ENCODE data around the gene GALNT2. TPM values are rescaled to one million over a fixed set of nuclear protein-coding genes. Genes with fewer than 3 reads are reported as not detected.

GALNT2 gene
- total and polyA plus RNA-seq, 2 experiments from 2014 or later = 17.8 to 48.3 TPM

DNA sequence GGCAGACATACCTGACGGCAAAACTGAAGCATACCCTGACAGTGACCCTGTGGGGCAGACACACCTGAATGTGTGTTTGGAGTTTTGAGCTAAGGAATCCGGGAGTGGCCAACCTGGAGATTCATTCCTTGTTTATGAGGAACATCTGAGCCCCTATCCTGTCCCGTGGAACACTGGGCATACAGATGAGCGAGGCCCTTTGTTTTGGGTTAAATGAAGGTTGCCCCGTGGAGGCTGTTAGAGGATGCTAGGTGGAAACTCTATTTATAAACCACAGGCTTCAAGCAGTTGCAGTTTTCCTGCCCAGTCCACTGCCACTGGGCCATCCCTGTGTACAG lies 18.1 kb downstream of the GALNT2 start:
- Mint-ChIP-seq H3K4me3 (no peak overlapping the region), H3K4me1 (peaks cover 34% of the 10 kb centered on the region), H3K27ac (no peak overlapping the region), H3K27me3 (ENCODE audit: insufficient read depth, low read depth, poor library complexity) (peaks cover 6% of the 10 kb centered on the region), H3K9me3 (peaks cover 18% of the 10 kb centered on the region), H3K36me3 (ENCODE audit: low read depth) (peaks cover 21% of the 10 kb centered on the region)
- peaks cover 16% of the 10 kb centered on the region for H3K4me1 ChIP-seq (ENCODE audit: insufficient read depth)
- no peak overlapping the region for H3K27ac ChIP-seq (ENCODE audit: low read depth)
- peaks cover 8% of the 10 kb centered on the region for H3F3A ChIP-seq (replicated peaks; ENCODE audit: low read depth)
- DNase-seq (ENCODE audit: low spot score) = no peak
- H3K9me2 ChIP-seq (ENCODE audit: insufficient read depth) = no peaks in the 10 kb centered on the region
- no peak overlapping the region for H3K4me2 ChIP-seq
- H3K27me3 ChIP-seq (ENCODE audit: insufficient read depth) = no peaks in the 10 kb centered on the region
- peaks cover 100% of the 10 kb centered on the region for H3K79me2 ChIP-seq (replicated peaks; ENCODE audit: insufficient read depth)
- ATAC-seq = no peak
- H3K4me3 ChIP-seq = no peak overlapping the region
- H2AFZ ChIP-seq = no peak overlapping the region
- TF ChIP-seq ZNF114 (CRISPR knock-in tag; IDR thresholded peaks at IDR 0.05) = no peak
- TF ChIP-seq, protein P1, sequence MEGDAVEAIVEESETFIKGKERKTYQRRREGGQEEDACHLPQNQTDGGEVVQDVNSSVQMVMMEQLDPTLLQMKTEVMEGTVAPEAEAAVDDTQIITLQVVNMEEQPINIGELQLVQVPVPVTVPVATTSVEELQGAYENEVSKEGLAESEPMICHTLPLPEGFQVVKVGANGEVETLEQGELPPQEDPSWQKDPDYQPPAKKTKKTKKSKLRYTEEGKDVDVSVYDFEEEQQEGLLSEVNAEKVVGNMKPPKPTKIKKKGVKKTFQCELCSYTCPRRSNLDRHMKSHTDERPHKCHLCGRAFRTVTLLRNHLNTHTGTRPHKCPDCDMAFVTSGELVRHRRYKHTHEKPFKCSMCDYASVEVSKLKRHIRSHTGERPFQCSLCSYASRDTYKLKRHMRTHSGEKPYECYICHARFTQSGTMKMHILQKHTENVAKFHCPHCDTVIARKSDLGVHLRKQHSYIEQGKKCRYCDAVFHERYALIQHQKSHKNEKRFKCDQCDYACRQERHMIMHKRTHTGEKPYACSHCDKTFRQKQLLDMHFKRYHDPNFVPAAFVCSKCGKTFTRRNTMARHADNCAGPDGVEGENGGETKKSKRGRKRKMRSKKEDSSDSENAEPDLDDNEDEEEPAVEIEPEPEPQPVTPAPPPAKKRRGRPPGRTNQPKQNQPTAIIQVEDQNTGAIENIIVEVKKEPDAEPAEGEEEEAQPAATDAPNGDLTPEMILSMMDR (conservative IDR thresholded peaks at IDR 0.05; ENCODE audit: low read depth in 2 of 2) = no peak
- TF ChIP-seq, protein P2, sequence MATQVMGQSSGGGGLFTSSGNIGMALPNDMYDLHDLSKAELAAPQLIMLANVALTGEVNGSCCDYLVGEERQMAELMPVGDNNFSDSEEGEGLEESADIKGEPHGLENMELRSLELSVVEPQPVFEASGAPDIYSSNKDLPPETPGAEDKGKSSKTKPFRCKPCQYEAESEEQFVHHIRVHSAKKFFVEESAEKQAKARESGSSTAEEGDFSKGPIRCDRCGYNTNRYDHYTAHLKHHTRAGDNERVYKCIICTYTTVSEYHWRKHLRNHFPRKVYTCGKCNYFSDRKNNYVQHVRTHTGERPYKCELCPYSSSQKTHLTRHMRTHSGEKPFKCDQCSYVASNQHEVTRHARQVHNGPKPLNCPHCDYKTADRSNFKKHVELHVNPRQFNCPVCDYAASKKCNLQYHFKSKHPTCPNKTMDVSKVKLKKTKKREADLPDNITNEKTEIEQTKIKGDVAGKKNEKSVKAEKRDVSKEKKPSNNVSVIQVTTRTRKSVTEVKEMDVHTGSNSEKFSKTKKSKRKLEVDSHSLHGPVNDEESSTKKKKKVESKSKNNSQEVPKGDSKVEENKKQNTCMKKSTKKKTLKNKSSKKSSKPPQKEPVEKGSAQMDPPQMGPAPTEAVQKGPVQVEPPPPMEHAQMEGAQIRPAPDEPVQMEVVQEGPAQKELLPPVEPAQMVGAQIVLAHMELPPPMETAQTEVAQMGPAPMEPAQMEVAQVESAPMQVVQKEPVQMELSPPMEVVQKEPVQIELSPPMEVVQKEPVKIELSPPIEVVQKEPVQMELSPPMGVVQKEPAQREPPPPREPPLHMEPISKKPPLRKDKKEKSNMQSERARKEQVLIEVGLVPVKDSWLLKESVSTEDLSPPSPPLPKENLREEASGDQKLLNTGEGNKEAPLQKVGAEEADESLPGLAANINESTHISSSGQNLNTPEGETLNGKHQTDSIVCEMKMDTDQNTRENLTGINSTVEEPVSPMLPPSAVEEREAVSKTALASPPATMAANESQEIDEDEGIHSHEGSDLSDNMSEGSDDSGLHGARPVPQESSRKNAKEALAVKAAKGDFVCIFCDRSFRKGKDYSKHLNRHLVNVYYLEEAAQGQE (IDR thresholded peaks at IDR 0.05; ENCODE audit: unreplicated experiment) = no peak
- TF ChIP-seq ZNF331 (CRISPR knock-in tag; IDR thresholded peaks at IDR 0.05; ENCODE audit: low read depth) = no peak
- TF ChIP-seq, protein P3, sequence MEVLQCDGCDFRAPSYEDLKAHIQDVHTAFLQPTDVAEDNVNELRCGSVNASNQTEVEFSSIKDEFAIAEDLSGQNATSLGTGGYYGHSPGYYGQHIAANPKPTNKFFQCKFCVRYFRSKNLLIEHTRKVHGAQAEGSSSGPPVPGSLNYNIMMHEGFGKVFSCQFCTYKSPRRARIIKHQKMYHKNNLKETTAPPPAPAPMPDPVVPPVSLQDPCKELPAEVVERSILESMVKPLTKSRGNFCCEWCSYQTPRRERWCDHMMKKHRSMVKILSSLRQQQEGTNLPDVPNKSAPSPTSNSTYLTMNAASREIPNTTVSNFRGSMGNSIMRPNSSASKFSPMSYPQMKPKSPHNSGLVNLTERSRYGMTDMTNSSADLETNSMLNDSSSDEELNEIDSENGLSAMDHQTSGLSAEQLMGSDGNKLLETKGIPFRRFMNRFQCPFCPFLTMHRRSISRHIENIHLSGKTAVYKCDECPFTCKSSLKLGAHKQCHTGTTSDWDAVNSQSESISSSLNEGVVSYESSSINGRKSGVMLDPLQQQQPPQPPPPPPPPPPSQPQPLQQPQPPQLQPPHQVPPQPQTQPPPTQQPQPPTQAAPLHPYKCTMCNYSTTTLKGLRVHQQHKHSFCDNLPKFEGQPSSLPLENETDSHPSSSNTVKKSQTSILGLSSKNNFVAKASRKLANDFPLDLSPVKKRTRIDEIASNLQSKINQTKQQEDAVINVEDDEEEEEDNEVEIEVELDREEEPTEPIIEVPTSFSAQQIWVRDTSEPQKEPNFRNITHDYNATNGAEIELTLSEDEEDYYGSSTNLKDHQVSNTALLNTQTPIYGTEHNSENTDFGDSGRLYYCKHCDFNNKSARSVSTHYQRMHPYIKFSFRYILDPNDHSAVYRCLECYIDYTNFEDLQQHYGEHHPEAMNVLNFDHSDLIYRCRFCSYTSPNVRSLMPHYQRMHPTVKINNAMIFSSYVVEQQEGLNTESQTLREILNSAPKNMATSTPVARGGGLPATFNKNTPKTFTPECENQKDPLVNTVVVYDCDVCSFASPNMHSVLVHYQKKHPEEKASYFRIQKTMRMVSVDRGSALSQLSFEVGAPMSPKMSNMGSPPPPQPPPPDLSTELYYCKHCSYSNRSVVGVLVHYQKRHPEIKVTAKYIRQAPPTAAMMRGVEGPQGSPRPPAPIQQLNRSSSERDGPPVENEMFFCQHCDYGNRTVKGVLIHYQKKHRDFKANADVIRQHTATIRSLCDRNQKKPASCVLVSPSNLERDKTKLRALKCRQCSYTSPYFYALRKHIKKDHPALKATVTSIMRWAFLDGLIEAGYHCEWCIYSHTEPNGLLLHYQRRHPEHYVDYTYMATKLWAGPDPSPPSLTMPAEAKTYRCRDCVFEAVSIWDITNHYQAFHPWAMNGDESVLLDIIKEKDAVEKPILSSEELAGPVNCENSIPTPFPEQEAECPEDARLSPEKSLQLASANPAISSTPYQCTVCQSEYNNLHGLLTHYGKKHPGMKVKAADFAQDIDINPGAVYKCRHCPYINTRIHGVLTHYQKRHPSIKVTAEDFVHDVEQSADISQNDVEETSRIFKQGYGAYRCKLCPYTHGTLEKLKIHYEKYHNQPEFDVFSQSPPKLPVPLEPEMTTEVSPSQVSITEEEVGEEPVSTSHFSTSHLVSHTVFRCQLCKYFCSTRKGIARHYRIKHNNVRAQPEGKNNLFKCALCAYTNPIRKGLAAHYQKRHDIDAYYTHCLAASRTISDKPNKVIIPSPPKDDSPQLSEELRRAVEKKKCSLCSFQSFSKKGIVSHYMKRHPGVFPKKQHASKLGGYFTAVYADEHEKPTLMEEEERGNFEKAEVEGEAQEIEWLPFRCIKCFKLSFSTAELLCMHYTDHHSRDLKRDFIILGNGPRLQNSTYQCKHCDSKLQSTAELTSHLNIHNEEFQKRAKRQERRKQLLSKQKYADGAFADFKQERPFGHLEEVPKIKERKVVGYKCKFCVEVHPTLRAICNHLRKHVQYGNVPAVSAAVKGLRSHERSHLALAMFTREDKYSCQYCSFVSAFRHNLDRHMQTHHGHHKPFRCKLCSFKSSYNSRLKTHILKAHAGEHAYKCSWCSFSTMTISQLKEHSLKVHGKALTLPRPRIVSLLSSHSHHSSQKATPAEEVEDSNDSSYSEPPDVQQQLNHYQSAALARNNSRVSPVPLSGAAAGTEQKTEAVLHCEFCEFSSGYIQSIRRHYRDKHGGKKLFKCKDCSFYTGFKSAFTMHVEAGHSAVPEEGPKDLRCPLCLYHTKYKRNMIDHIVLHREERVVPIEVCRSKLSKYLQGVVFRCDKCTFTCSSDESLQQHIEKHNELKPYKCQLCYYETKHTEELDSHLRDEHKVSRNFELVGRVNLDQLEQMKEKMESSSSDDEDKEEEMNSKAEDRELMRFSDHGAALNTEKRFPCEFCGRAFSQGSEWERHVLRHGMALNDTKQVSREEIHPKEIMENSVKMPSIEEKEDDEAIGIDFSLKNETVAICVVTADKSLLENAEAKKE (CRISPR knock-in tag; IDR thresholded peaks at IDR 0.05) = no peak
- no peak for TF ChIP-seq POLR2AphosphoS5 (IDR thresholded peaks at IDR 0.05; ENCODE audit: low read depth)
- TF ChIP-seq, protein P4, sequence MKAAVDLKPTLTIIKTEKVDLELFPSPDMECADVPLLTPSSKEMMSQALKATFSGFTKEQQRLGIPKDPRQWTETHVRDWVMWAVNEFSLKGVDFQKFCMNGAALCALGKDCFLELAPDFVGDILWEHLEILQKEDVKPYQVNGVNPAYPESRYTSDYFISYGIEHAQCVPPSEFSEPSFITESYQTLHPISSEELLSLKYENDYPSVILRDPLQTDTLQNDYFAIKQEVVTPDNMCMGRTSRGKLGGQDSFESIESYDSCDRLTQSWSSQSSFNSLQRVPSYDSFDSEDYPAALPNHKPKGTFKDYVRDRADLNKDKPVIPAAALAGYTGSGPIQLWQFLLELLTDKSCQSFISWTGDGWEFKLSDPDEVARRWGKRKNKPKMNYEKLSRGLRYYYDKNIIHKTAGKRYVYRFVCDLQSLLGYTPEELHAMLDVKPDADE (IDR thresholded peaks at IDR 0.05) = no peak
- TF ChIP-seq NANOG (IDR thresholded peaks at IDR 0.05; ENCODE audit: borderline replicate concordance) = no peak
- H4K20me1 ChIP-seq (replicated peaks; ENCODE audit: insufficient read depth) = peaks cover 18% of the 10 kb centered on the region
- no peaks in the 10 kb centered on the region; the same call in 1 of the 2 replicates for H3K36me3 ChIP-seq (ENCODE audit: insufficient read depth)

Data from GM23338 (cell line).